ENCODE measurements around the gene KIF1C. TPM values are rescaled to one million over a fixed set of nuclear protein-coding genes. Genes with fewer than 3 reads are reported as not detected.

Gene KIF1C
- 1 to 10 TPM in 3 of 6 donors, under 1 TPM in 2, not detected in 1; 0.16 to 3.6 (median 2.0) TPM for polyA plus RNA-seq (ENCODE audit: low read depth in 6 of 6)

GRCh38 chr17:4997302-4998026 lies at the start of gene KIF1C, which contains the start of gene INCA1:
KIF1C (plus strand) TSS chr17:4997950; CDS start chr17:5000247, 2,297 bp downstream.
INCA1 (minus strand) TSS chr17:4997522; CDS start chr17:4994437, 3,085 bp downstream.
- DNase-seq (peak; percentile 91), ATAC-seq (ENCODE audit: low read depth in 2 of 2) (peak; percentile 91 to 93)
- H3K36me3 Mint-ChIP-seq: peaks cover 0 to 4% of the 10 kb centered on the region in 2 donors
- no peaks in the 10 kb centered on the region for H3K9me3 Mint-ChIP-seq
- peaks cover 0 to 13% (median 3%) of the 10 kb centered on the region in 3 donors for H3K27me3 Mint-ChIP-seq
- peaks cover 23 to 30% (median 28%) of the 10 kb centered on the region in 3 donors for H3K4me1 Mint-ChIP-seq
- peak within 1 kb of the TSS in 4 of 6 donors; percentile 29 to 93 (median 66) for H3K27ac Mint-ChIP-seq
- peak within 1 kb of the TSS; percentile 79 to 93 (median 86) for H3K4me3 Mint-ChIP-seq

- Mint-ChIP-seq H3K4me1 (peaks cover 47 to 51% (median 50%) of the 10 kb centered on the region in 3 donors), H3K27ac (peak within 1 kb of the TSS; percentile 98 to 100 (median 98)), H3K27me3 (no peaks in the 10 kb centered on the region), H3K4me3 (peak within 1 kb of the TSS; percentile 97 to 100 (median 99)), H3K36me3 (peaks cover 14 to 28% of the 10 kb centered on the region in 2 donors), H3K9me3 (no peaks in the 10 kb centered on the region)
- peak; percentile 45 to 52 for ATAC-seq (ENCODE audit: low read depth in 2 of 2)
- DNase-seq: peak; percentile 88
Observed at GRCh38 chr17:4948166-4948930, 49.4 kb upstream of the KIF1C start, which contains the start of gene PFN1. PFN1 (minus strand) TSS chr17:4948530; CDS start chr17:4948394, 136 bp downstream.

GRCh38 chr17:4948931-4949320 lies 48.8 kb upstream of the KIF1C start:
- Mint-ChIP-seq H3K36me3 (peaks cover 14 to 27% of the 10 kb centered on the region in 2 donors), H3K9me3 (no peaks in the 10 kb centered on the region), H3K4me3 (peak overlapping the region; percentile 97 to 100 (median 99)), H3K27me3 (no peaks in the 10 kb centered on the region), H3K27ac (peak overlapping the region; percentile 98 to 100 (median 98)), H3K4me1 (peaks cover 44 to 48% (median 44%) of the 10 kb centered on the region in 3 donors)
- ATAC-seq (ENCODE audit: low read depth in 2 of 2) (peak; percentile 56 to 57), DNase-seq (peak; percentile 78)

GRCh38 chr17:4949321-4950074 lies 48.3 kb upstream of the KIF1C start:
- H3K9me3 Mint-ChIP-seq: no peaks in the 10 kb centered on the region
- peak overlapping the region; percentile 85 to 100 (median 99) for H3K4me3 Mint-ChIP-seq
- ATAC-seq (ENCODE audit: low read depth in 2 of 2) (peak; percentile 64 to 65), DNase-seq (peak; percentile 85)
- H3K36me3 Mint-ChIP-seq: peaks cover 14 to 21% of the 10 kb centered on the region in 2 donors
- H3K4me1 Mint-ChIP-seq: peaks cover 38 to 43% (median 39%) of the 10 kb centered on the region in 3 donors
- H3K27ac Mint-ChIP-seq: peak overlapping the region; percentile 83 to 98 (median 92)
- no peaks in the 10 kb centered on the region for H3K27me3 Mint-ChIP-seq

GRCh38 chr17:4950075-4950745 lies 47.5 kb upstream of the KIF1C start:
- H3K4me1 Mint-ChIP-seq: peaks cover 31 to 35% (median 32%) of the 10 kb centered on the region in 3 donors
- no peak for DNase-seq
- peak in 1 of 2 donors; percentile 4 for ATAC-seq (ENCODE audit: low read depth in 2 of 2)

GRCh38 chr17:4950746-4951204 lies 47.0 kb upstream of the KIF1C start, which contains the start of gene ENO3:
ENO3 (plus strand) TSS chr17:4951119; CDS start chr17:4951830, 711 bp downstream.
- Mint-ChIP-seq H3K4me3 (peak within 1 kb of the TSS; percentile 66 to 99 (median 86)), H3K36me3 (peaks cover 8 to 12% of the 10 kb centered on the region in 2 donors), H3K27me3 (no peaks in the 10 kb centered on the region), H3K9me3 (no peaks in the 10 kb centered on the region), H3K27ac (peak within 1 kb of the TSS; percentile 59 to 98 (median 86)), H3K4me1 (peaks cover 26 to 30% (median 27%) of the 10 kb centered on the region in 3 donors)
- DNase-seq (no peak), ATAC-seq (ENCODE audit: low read depth in 2 of 2) (no peak)

More at GRCh38 chr17:4950075-4950745, 47.5 kb upstream of the KIF1C start:
- Mint-ChIP-seq H3K27ac (peak overlapping the region; percentile 24 to 98 (median 83)), H3K4me3 (peak overlapping the region; percentile 66 to 99 (median 86)), H3K36me3 (peaks cover 12 to 18% of the 10 kb centered on the region in 2 donors), H3K27me3 (no peaks in the 10 kb centered on the region), H3K9me3 (no peaks in the 10 kb centered on the region)

- peak overlapping the region in 6 of 8 donors; percentile 2 to 99 (median 80) for H3K4me3 Mint-ChIP-seq
- no peak for ATAC-seq (ENCODE audit: low read depth in 2 of 2)
- H3K9me3 Mint-ChIP-seq: no peaks in the 10 kb centered on the region
- no peaks in the 10 kb centered on the region for H3K27me3 Mint-ChIP-seq
- peaks cover 24 to 27% (median 24%) of the 10 kb centered on the region in 3 donors for H3K4me1 Mint-ChIP-seq
- no peak for DNase-seq
- H3K36me3 Mint-ChIP-seq: peaks cover 4 to 8% of the 10 kb centered on the region in 2 donors
- H3K27ac Mint-ChIP-seq: peak overlapping the region in 4 of 6 donors; percentile 31 to 73 (median 57)
Observed at GRCh38 chr17:4951486-4951885, 46.3 kb upstream of the KIF1C start.

GRCh38 chr17:4953451-4953961 lies 44.2 kb upstream of the KIF1C start:
- peak overlapping the region in 1 of 8 donors; percentile 83 for H3K4me3 Mint-ChIP-seq
- ATAC-seq (ENCODE audit: low read depth in 2 of 2) (no peak), DNase-seq (no peak)
- peaks cover 15 to 27% (median 23%) of the 10 kb centered on the region in 3 donors for H3K4me1 Mint-ChIP-seq
- no peaks in the 10 kb centered on the region for H3K27me3 Mint-ChIP-seq
- H3K36me3 Mint-ChIP-seq: no peaks in the 10 kb centered on the region
- no peak overlapping the region for H3K27ac Mint-ChIP-seq
- H3K9me3 Mint-ChIP-seq: no peaks in the 10 kb centered on the region

- no peak for ATAC-seq (ENCODE audit: low read depth in 2 of 2)
- H3K27ac Mint-ChIP-seq: no peak overlapping the region
Observed at GRCh38 chr17:4955091-4955490, 42.7 kb upstream of the KIF1C start.

GRCh38 chr17:4956493-4957061 lies 41.2 kb upstream of the KIF1C start:
- H3K4me3 Mint-ChIP-seq: peak overlapping the region in 2 of 8 donors; percentile 8 to 76
- DNase-seq: no peak
- H3K27ac Mint-ChIP-seq: peak overlapping the region in 1 of 6 donors; percentile 24
- H3K36me3 Mint-ChIP-seq: peaks cover 6 to 19% of the 10 kb centered on the region in 2 donors
- peaks cover 11 to 18% (median 17%) of the 10 kb centered on the region in 3 donors for H3K4me1 Mint-ChIP-seq
- no peak for ATAC-seq (ENCODE audit: low read depth in 2 of 2)
- no peaks in the 10 kb centered on the region for H3K27me3 Mint-ChIP-seq
- no peaks in the 10 kb centered on the region for H3K9me3 Mint-ChIP-seq

More at GRCh38 chr17:4955091-4955490, 42.7 kb upstream of the KIF1C start:
- H3K9me3 Mint-ChIP-seq: no peaks in the 10 kb centered on the region
- no peaks in the 10 kb centered on the region for H3K27me3 Mint-ChIP-seq
- H3K4me1 Mint-ChIP-seq: peaks cover 22 to 25% (median 25%) of the 10 kb centered on the region in 3 donors
- H3K4me3 Mint-ChIP-seq: no peak overlapping the region
- H3K36me3 Mint-ChIP-seq: peaks cover 0 to 10% of the 10 kb centered on the region in 2 donors
- DNase-seq: no peak

GRCh38 chr17:4958102-4958501 lies 39.6 kb upstream of the KIF1C start:
- Mint-ChIP-seq H3K36me3 (peaks cover 6 to 19% of the 10 kb centered on the region in 2 donors), H3K27me3 (no peaks in the 10 kb centered on the region), H3K4me1 (peaks cover 11 to 19% (median 17%) of the 10 kb centered on the region in 3 donors), H3K9me3 (no peaks in the 10 kb centered on the region), H3K27ac (peak overlapping the region in 1 of 6 donors; percentile 24), H3K4me3 (no peak overlapping the region)
- DNase-seq (no peak), ATAC-seq (ENCODE audit: low read depth in 2 of 2) (no peak)

Data from naive B cell (primary cell).